Fibroblast of mammary gland (primary cell): Measurements from ENCODE around the gene KRTAP10-5.

Experiments used
- DNase-seq: peaks from one replicate; pipeline ENCODE4 v3.0.0-alpha.2; 2010; ENCODE audit warnings: low read depth
- H3K4me3 ChIP-seq: 2 replicates; pipeline ENCODE4 v1.5.1; 2011; ENCODE audit warnings: low read depth, mild to moderate bottlenecking, low read length, moderate library complexity; ENCODE audit not compliant: control insufficient read depth
- TF ChIP-seq, protein P1 (sequence below): conservative IDR thresholded peaks from 2 replicates; pipeline ENCODE4 v1.5.1; 2011; ENCODE audit warnings: low read depth, low read length, inconsistent platforms; ENCODE audit not compliant: control insufficient read depth, insufficient read depth

KRTAP10-5 gene

DNA sequence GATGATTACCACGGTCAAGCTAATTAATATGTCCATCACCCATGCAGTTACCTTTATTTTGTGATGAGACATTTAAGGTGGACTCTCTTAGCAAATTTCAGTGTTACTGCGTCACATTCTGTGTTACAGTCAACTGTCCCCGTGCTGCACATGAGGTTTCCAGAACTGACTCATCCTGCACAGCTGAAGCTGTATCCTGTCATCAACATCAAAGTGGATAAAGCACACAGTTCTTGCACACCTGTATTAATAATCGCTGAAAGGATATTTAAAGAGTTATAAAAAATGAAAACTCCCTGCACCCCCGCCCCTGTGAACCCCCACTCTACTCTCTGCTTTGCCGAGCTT is 3.4 kb upstream of the KRTAP10-5 start:
- no peak overlapping the region for H3K4me3 ChIP-seq
- no peak for DNase-seq
- TF ChIP-seq, protein P1, sequence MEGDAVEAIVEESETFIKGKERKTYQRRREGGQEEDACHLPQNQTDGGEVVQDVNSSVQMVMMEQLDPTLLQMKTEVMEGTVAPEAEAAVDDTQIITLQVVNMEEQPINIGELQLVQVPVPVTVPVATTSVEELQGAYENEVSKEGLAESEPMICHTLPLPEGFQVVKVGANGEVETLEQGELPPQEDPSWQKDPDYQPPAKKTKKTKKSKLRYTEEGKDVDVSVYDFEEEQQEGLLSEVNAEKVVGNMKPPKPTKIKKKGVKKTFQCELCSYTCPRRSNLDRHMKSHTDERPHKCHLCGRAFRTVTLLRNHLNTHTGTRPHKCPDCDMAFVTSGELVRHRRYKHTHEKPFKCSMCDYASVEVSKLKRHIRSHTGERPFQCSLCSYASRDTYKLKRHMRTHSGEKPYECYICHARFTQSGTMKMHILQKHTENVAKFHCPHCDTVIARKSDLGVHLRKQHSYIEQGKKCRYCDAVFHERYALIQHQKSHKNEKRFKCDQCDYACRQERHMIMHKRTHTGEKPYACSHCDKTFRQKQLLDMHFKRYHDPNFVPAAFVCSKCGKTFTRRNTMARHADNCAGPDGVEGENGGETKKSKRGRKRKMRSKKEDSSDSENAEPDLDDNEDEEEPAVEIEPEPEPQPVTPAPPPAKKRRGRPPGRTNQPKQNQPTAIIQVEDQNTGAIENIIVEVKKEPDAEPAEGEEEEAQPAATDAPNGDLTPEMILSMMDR = no peak

GRCh38 chr21:44583089-44583799 is 2.8 kb upstream of the KRTAP10-5 start:
- no peak for DNase-seq
- TF ChIP-seq, protein P1 = no peak

DNA sequence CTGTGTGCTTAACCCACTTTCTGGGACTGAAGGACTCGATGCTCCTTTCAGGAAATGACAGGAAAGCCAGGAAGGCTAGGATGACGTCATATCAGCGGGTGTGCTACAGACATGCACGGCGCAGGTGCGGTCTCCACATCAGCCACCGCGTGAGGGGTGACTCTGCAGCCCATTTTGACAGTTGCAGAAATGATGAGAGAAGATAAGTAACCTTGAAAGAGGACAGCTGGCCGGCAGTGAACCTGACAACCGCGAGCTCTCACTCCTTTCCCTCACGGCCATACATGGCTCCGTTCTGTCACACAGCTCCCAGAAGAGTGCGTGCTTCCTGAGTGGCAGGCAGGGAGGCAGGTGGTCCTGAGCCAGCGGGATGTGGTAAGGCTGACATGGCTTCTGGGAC is 1.7 kb upstream of the KRTAP10-5 start:
- no peak overlapping the region for H3K4me3 ChIP-seq
- DNase-seq = no peak
- TF ChIP-seq, protein P1 = no peak

More at GRCh38 chr21:44583089-44583799, 2.8 kb upstream of the KRTAP10-5 start:
- no peak overlapping the region for H3K4me3 ChIP-seq

- DNase-seq = no peak
- TF ChIP-seq, protein P1 = no peak
- no peak overlapping the region for H3K4me3 ChIP-seq
These were observed 754 bp upstream of the KRTAP10-5 start for GRCh38 chr21:44581158-44581557.

DNA sequence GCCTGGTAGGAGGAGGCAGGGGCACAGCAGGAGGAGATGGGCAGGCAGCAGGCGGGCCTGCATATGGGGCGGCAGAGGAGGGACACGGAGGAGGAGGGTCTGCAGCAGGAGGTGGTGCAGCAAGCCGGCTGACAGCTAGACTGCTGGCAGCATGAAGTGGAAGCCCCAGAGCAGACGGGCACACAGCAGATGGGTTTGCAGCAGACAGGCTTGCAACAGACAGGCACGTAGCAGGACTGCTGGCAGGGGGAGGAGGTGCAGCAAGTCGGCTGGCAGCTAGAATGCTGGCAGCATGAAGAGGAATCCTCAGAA is 615 bp downstream of the KRTAP10-5 start:
- no peak for DNase-seq
- H3K4me3 ChIP-seq = no peak overlapping the region
- TF ChIP-seq, protein P1 = no peak

- H3K4me3 ChIP-seq = no peak overlapping the region
- DNase-seq = no peak
- TF ChIP-seq, protein P1 = no peak
These were observed 1.2 kb downstream of the KRTAP10-5 start for GRCh38 chr21:44579056-44579832.
